HL-60 (cell line): ENCODE data around the gene FAHD2B.
"Not testable (repeated sequence)": the region's sequence is repeated elsewhere in the genome, so short reads cannot be mapped to it uniquely, and the experiment has no call there.

Experiments
- GABPA ChIP-seq: IDR thresholded peaks from 2 replicates; pipeline ENCODE4 v1.6.1; 2012; ENCODE audit warnings: low read depth
- POLR2AphosphoS5 ChIP-seq: IDR thresholded peaks from 2 replicates; pipeline ENCODE4 v1.6.1; 2012; ENCODE audit warnings: low read depth
- SPI1 ChIP-seq: IDR thresholded peaks from 2 replicates; pipeline ENCODE4 v1.6.1; 2012; ENCODE audit warnings: low read depth, mild to moderate bottlenecking, borderline replicate concordance
- TF ChIP-seq, protein P1 (sequence below): IDR thresholded peaks from one replicate; pipeline ENCODE4 v1.5.1; 2011; ENCODE audit warnings: low read length, control low read depth, inconsistent platforms; ENCODE audit not compliant: insufficient read depth
- TF ChIP-seq, protein P2 (sequence below): IDR thresholded peaks from 2 replicates; pipeline ENCODE4 v1.6.1; 2012; ENCODE audit warnings: low read depth; ENCODE audit not compliant: insufficient replicate concordance

DNA sequence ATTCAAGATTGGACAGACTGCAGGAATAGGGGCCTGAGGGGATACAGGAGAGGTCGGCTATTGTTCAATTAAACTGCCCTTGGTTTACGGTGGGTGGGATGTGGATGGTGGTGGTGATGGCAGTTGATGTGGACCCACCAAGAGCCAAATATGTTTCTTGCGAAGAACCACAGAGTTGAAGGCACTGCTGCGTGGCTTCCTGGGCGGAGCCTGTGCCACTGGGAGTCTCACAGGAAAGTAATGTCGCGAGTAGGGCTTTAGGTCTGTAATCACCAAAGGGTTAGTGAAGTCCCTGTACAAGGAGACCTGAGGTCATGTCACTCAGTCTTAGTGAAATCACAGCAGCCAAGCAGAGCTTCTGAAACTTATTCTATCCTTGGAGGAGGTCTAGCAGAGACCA, 46.2 kb downstream of the FAHD2B start:
- TF ChIP-seq, protein P1, sequence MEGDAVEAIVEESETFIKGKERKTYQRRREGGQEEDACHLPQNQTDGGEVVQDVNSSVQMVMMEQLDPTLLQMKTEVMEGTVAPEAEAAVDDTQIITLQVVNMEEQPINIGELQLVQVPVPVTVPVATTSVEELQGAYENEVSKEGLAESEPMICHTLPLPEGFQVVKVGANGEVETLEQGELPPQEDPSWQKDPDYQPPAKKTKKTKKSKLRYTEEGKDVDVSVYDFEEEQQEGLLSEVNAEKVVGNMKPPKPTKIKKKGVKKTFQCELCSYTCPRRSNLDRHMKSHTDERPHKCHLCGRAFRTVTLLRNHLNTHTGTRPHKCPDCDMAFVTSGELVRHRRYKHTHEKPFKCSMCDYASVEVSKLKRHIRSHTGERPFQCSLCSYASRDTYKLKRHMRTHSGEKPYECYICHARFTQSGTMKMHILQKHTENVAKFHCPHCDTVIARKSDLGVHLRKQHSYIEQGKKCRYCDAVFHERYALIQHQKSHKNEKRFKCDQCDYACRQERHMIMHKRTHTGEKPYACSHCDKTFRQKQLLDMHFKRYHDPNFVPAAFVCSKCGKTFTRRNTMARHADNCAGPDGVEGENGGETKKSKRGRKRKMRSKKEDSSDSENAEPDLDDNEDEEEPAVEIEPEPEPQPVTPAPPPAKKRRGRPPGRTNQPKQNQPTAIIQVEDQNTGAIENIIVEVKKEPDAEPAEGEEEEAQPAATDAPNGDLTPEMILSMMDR, result not testable (repeated sequence)
- not testable (repeated sequence) for TF ChIP-seq POLR2AphosphoS5, SPI1, GABPA
- TF ChIP-seq, protein P2, sequence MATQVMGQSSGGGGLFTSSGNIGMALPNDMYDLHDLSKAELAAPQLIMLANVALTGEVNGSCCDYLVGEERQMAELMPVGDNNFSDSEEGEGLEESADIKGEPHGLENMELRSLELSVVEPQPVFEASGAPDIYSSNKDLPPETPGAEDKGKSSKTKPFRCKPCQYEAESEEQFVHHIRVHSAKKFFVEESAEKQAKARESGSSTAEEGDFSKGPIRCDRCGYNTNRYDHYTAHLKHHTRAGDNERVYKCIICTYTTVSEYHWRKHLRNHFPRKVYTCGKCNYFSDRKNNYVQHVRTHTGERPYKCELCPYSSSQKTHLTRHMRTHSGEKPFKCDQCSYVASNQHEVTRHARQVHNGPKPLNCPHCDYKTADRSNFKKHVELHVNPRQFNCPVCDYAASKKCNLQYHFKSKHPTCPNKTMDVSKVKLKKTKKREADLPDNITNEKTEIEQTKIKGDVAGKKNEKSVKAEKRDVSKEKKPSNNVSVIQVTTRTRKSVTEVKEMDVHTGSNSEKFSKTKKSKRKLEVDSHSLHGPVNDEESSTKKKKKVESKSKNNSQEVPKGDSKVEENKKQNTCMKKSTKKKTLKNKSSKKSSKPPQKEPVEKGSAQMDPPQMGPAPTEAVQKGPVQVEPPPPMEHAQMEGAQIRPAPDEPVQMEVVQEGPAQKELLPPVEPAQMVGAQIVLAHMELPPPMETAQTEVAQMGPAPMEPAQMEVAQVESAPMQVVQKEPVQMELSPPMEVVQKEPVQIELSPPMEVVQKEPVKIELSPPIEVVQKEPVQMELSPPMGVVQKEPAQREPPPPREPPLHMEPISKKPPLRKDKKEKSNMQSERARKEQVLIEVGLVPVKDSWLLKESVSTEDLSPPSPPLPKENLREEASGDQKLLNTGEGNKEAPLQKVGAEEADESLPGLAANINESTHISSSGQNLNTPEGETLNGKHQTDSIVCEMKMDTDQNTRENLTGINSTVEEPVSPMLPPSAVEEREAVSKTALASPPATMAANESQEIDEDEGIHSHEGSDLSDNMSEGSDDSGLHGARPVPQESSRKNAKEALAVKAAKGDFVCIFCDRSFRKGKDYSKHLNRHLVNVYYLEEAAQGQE, result not testable (repeated sequence)
